HCEC 1CT (cell line): ENCODE measurements around the gene AFG3L2.

ENCODE experiments used
- DNase-seq: peaks from one replicate; pipeline ENCODE4 v3.0.0-alpha.2; 2017

Gene AFG3L2

DNA sequence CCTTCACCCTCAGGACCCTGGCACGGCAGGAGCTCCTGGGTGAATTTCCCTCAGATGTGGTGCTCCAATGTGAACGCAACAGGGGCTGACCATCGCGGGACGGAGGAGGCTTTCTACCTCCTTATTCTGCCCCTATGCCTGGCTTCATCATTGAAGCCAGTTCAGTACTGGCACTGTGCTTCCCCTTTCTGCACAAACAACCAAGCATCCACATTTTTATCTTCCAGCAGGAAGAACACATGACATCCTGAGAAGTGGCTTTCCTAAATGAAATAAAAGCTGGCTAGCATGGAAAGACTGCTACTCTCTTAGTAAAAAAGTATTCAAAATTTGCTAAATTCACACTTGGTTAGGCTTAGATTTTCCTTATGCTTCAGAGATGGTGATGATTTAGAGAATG is 24.8 kb downstream of the AFG3L2 start:
- no peak for DNase-seq

DNA sequence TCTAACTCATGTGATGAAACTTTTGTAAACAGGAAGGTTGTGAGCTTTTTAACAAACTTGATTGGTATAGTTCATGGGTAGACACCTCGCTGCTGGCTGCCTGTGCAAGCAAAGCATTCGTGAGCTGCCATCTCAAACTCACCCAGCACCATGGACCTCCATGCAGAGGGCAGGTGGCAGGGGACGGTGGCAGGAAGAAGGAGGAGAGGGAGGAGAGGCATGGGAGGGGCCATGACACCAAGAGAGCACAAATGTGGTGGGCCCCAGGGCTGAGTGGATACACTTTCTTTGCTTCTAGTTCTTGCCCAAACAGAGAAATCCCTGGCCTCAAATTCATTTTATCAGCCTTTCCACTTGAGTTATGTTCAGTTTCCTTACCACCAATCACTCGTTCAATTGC is 29.1 kb downstream of the AFG3L2 start:
- no peak for DNase-seq

DNA sequence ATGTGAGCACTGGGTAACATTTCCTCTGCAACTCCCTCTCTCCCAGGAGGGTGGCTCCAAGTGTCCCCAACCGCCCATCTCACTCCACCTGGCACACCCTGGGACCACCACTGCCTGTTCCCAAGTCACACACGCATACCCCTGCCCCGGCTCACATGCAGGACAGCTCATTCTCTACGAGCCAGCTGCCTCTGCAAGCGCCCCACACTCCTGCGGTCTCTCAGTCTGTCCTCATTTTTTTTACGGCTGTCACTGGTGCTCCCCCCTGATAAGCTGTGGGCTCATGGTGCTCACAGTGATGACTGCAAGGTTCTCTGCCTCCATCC is 30.8 kb downstream of the AFG3L2 start:
- no peak for DNase-seq

DNA sequence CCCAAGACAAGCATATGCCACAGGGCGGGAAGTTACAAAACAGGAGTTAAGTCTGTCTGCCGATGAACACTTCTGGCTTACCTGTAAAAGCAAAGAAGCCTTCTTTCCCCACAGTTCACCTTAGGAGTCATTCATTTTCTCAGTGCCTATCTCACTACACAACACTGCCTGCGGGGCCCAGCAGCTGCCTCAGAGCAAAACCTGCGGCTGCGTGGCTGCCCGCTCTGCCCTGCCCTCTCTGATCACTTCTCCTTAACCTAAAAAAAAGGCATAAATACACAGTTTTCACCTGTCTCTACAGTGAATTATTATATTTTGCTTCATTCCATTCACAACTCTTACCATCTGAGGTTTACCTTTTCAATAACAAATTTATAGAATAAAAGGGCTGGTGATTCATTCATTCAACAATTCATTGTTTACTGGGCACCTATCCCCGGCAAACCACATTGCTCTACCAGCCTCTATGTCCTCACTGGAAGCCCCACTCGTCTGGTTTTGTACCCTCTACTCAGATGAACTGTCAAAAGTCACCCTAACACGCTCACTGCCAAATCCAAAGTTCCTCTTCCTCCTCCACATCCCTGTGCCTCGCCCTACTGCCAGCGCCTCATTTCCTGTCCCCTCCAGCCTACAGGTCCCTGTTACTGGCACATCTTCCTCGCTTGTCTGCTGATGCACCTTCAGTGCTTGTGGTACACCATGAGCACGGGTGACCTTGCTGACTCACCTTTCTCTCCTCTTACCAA is 31.4 kb downstream of the AFG3L2 start:
- DNase-seq: no peak

DNA sequence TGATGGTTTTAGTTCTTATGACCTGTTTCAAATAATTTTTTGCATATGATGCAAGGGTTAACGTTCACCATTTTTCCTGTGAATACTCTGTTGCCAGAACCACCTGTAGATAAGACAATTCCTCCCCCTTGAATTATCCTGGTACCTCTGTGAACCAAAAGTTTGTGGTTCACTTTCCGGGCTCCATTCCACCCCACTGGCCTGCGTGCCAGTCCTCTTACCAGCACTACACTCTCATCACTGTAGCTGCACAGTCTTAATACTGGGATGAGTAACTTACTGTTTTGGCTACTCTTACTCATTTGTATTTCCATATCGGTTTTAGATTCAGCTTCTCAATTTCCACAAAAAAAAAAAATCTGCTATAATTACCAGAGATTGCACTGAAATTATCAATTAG is 34.4 kb downstream of the AFG3L2 start:
- no peak for DNase-seq

DNA sequence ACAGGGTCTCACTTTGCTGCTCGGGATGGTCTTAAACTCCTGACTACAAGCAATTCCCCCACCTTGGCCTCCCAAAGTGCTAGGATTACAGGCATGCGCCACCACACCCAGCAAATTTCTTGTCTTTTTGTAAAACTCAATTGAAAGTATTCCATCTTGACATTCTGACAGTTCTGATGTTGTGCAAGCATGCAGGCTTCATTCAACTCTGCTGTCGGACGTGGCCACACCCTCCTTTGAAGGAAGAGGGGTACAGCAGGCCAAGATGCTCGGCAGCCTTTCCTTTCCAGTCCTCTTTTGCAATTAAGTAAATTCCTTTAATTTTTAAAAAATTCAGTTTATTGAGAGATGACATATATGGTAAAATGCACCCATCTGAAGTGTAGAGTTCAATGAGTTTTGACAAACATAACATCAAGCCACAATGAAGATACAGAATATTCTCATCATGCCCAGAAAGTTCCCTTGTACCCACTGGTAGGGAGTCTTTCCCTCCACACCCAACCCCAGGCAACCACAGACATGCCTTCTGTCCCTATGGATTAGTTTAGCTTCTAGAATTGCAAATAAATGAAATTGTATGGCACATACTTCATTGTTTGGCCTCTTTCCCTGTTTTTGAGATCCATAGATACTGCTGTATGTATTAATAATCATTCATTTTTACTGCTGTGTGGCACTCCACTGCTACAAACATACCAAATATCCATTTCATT is 35.9 kb downstream of the AFG3L2 start:
- no peak for DNase-seq

DNA sequence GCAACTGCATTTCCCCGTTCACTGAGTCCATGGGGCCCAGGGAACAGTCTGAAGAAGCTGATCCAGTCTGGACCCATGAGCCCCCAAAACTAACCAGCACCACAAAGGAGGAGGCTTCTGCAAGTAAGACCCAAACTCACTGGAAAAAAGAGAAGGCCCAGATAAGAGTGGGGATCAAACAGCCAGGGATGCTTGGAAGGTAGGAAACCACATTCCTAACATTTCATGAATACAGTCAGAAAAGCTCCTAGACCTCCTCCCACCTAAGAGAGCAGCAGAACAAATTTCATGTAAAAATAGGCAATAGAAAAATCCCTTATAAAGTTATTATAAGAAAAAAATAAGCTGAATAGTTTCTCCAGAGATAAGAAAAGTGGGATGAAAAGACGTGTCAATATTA is 38.6 kb downstream of the AFG3L2 start:
- no peak for DNase-seq

DNA sequence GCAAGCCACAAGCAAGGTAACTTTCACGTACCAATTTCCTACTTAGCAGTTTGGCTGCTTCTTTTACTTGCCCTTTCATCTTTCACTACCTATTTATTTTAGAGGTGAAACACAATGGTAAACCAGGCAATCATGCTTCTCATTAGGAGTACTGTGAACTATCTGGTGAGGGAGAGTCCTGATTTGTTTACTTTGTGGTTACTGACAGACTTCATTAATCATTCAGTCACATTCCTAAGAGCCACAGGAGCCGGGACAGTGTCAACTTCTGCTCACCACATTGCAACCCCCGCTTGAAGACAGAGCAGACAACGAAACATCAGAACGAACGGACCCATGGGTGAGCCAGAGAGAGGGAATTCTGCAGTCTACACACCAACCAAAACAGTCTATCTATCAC is 40.1 kb downstream of the AFG3L2 start:
- DNase-seq: peak; percentile 71

DNA sequence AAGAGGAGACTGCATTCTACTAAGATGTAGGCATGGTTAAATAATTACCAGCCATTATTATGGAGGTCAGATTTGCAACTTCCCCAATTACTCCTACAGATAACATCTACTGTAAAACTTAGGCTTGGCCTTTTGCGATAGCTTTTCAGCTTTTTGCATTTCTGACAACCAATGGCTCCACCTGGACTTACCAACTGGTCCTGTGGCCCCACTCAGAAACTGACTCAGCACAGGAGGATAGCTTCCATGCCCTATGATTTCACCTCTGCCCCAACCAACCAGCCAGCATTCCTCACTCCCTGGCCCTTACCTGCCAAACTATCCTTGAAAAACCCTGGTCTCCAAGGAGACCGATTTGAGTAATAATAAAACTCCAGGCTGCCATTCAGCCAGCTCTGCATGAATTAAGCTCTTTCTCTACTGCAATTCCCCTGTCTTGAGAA is 40.8 kb downstream of the AFG3L2 start:
- DNase-seq: no peak

DNA sequence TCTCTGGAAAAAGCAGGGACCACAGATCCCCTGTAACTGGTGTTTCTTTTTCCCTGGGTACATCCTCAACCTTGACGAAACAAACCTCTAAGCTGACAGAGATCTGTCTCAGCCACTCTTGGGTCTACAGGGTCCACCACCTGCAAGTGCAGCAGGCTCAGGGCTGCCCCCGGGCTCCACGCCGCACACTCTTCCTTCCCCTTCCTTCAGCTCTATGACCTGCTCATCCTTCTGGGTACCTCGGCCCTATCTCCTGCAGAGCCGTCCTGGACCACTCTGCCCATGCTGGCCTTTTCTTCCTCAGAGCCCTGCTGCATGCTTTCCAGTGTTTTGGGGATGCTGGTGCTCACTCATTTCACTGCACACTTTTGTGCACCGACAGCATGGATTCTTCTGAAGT is 41.5 kb downstream of the AFG3L2 start:
- DNase-seq: no peak

DNA sequence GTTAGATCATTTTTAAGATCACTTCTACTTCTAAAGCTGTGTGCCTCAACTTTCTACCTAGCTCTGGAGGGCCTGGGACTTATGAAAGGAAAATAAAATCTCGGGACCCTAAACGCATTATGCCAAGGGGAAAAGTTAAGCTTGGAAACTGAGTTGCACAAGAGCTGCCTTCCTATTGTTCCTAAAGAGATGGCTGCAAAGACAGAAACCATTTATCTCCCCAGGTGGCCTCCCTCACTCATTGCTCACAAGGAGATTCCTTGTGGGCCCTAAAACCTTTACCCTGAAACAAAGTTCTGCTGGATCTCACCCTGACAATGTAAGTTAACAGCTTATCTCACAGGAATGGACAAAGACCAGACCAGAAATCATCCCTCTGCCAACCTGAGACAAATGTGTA is 42.2 kb downstream of the AFG3L2 start:
- no peak for DNase-seq

DNA sequence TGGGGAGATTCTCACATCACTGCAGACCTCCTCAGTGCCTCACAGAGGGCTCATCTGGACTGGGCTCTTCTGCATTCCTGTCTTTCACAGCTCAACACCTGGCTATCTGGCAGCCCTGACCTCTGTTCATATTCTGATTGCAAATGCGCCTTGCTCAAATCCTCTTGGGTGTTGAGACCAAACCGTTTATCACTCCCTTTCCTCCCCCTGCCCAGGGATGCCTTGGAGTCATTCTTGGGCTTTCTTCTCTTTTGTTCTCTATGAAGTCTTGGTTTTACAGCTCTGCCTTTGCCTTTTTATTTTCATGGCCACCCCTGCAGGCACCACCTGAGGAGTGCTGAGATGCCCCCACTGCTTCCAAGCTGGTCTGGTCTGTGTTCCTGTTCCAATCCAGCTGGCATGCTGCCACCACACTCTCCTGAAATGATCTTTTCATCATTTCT is 42.6 kb downstream of the AFG3L2 start:
- DNase-seq: no peak

DNA sequence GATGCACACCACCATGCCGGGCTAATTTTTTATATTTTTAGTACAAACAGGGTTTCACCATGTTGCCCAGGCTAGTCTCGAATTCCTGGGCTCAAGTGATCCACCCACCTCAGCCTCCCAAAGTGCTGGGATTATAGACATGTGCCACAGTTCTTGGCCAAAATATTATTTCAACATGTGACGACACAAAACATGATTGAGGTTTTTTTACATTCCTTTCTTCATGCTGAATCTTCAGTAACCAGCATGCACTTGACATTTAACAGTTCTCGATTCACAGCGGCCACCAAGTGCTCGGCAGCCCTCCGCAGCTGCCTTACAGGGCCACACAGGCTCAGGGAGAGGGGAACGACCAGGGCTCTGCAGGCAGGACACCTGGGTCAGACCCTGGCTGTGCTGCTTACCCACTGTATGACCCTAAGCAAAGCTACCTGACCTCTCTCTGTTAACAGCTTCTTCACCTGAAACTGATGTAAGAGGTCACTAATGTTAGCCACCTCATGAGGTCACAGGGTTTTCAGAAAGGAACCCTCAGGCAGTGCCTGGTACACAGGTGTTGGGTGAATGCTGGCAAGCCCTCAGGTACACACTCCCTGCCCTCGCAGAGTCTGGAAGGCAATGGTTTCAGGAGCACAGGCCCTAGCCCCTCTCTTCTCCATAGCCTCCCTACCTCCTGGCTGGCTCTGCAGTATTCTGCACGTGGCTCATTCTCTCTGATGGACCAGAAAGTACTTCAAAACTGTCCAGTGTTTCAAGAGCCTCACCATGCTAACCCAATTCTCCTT is 43.3 kb downstream of the AFG3L2 start:
- no peak for DNase-seq

DNA sequence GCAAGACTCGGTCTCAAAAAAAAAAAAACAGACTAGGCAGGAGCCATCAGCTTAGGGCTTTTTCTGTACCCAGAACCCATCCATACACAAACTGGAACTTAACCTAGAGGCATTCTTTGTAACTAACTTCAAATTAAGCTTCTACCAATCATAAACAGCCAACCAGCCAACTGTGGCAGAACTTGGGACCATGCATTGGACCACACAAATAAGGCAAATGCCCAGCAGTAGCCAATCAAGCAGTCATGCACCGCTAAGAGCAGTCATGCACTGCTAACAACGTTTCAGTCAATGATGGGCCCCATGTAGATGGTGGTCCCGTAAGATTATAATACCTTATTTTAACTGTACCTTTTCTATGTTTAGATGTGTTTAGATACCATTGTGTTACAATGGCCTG is 46.3 kb downstream of the AFG3L2 start:
- no peak for DNase-seq

DNA sequence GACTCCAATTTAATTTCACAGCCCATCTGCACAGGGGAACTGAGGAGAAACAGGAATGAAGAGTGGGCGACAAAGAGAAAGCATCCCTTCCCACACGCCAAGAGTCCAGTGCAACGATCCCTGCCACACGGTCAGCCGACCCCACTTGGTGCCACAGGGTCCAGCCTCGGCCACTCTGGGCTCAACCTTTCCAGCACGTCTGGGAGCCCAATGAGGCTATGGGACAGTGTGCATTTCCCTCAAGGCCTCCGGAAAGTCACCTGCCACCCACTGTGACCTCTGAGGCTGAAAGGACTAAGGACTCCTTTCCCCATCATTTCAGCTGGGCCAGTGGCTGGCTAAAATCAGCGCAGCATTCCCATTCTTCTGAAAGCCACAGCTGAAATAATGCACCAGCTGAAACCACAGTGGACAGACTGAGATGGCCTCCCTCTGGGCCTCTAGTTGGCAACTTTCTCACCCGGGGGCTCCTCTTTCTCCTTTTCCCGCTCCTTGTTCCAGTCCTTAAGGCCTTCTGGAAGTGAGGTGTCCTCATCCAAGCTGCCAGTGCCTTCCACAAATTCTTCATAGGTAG is 47.8 kb downstream of the AFG3L2 start:
- DNase-seq: no peak

DNA sequence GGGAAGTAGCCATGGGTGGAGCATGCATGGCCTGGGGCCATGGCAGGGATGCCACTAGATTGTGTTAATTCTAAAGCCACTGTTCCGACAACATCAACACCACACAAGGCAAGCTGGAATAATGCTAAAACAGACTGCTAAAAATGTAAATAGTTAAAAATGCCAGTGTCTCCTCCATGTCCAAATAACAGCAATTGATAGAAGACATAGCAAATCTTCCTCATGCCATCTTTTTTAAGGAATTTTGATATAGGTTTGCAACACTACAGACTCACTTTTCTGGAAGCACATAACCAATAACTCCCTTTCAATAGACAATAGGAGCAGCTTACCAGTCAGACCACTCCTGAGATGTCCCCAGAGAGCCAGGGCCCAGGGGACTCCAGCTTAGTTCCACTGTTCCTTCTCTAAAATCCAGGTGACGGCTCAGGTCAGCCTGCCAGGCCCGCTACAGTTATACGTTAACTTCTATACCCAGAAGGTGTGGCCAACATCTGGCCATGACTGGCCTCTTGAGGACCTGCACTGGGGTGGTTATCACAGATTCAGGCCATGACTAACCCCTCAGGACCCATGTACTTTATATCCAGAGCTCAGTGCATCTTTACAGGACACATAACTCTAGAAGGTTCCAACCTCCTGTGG is 48.7 kb downstream of the AFG3L2 start:
- DNase-seq: peak; percentile 19

DNA sequence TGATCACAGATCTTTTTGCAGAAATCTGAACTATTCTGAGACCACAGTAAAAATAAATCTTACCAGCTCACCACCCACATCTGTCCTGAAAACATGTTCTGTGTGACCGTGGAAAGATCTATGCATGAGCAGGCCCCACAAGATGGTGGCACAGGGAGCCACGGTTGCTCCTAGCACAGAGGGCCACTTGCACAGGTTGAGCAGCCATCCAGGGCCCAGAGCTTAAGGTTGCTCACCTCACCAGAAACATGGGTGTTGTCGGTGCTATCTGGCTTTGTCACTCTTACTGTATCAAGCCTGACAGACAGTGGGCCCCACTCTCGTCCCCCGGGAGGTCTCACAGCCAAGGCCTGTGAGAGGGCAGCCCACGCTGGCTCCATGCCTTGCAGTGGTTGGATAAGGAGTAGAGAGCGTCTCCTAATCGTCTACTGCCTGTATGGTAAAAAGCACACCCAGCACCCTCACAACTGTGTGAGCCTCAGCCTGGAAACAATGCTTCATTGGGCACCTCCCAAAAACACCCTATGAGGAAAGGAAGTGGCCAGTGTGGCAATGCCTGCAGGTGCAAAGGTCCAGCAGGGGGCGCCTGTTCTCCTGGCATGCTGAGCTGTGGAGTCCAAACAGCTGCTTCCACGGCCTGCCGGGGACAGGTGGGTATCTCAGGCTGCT is 49.4 kb downstream of the AFG3L2 start:
- DNase-seq: peak; percentile 85

DNA sequence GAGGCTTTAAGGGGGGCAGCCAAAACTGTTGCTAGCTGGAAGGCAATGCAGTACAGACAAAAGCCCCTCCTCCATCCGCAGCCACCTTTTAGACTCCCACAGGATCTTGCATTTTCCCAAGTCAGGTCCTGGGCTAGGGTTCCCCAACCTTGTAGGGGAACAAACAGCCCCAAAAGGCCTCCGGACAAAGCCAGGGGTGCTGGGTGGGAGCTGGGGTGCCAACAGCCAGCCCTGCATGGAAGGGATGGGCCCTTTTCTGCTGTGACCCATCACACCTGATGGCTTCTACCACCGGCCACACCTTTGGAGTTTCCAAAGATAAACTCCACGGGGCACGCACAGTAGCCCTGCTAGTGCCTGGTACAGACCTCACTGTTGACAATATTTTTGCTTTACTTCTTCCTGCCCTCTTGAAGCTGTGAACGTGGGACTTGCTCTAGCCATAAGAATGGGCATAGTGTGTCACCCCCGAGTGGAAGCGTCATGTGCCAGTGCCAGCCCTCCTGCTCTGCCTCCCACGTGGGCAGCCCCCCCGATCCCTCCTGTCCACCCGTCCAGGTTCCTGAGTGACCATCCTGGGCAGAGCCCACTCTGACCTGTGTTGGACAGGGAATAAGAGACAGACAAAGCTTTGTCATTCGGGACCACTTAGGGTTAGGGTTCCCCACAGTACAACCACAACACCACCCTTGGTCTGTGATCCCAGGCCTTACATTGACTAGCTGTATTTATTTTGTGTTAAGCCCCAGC is 50.1 kb downstream of the AFG3L2 start:
- DNase-seq: no peak

DNA sequence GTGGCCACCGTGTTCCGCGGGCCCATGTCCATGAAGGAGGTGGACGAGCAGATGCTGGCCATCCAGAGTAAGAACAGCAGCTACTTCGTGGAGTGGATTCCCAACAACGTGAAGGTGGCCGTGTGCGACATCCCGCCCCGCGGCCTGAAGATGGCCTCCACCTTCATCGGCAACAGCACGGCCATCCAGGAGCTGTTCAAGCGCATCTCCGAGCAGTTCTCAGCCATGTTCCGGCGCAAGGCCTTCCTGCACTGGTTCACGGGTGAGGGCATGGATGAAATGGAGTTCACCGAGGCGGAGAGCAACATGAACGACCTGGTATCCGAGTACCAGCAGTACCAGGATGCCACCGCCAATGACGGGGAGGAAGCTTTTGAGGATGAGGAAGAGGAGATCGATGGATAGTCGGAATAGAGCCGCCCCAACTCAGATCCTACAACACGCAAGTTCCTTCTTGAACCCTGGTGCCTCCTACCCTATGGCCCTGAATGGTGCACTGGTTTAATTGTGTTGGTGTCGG is 51.2 kb downstream of the AFG3L2 start:
- DNase-seq: no peak

DNA sequence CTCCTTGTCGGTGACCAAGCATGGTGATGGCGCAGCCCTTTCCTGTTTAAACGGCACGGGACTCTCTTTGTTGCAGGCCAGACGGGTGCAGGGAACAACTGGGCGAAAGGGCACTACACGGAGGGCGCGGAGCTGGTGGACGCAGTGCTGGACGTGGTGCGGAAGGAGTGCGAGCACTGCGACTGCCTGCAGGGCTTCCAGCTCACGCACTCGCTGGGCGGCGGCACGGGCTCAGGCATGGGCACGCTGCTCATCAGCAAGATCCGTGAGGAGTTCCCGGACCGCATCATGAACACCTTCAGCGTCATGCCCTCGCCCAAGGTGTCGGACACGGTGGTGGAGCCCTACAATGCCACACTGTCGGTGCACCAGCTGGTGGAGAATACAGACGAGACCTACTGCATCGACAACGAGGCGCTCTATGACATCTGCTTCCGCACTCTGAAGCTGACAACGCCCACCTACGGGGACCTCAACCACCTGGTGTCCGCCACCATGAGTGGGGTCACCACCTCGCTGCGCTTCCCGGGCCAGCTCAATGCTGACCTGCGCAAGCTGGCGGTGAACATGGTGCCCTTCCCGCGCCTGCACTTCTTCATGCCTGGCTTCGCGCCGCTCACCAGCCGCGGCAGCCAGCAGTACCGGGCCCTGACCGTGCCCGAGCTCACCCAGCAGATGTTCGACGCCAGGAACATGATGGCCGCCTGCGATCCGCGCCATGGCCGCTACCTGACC is 51.9 kb downstream of the AFG3L2 start:
- DNase-seq: no peak

DNA sequence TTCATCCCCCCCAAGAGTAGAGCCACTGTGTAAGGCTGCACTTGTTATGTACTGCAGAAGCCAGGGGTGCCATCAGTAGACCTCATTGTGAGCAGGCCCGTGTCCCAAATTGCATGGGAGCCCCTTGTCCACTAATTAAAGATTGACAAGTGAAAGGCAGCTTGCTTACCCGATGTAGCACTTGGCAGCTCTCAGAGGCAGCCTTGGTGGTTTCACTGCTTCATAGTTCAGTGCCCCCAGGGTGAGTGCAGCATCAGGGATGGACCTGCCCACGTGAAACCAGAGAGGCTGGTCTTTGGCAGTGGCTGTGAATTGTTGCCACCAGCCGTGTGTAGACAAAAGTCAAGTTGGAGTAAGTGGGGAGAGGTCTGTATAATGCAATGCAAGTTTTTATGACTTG is 55.7 kb downstream of the AFG3L2 start:
- no peak for DNase-seq
